Right lobe of liver (tissue), 6 donors: ENCODE measurements around the gene SEPTIN2. TPM values are rescaled to one million over a fixed set of nuclear protein-coding genes. Genes with fewer than 3 reads are reported as not detected.
A peak's percentile ranks its signal among the peaks of the same experiment; 100 is the strongest.

Experiments used
- ATAC-seq, 4 donors: fragments of 200-7000 bp; cut with Tn5 transposase; one replicate each; pipeline ENCODE4 v1.9.1; 2020; ENCODE audit warnings: mild to moderate bottlenecking in 4 of 4, moderate library complexity in 4 of 4
- DNase-seq, 3 donors: peaks; one replicate each; pipeline ENCODE4 v3.0.0-alpha.2; 2020
- H3K27ac ChIP-seq, 3 donors: fragments of 200-600 bp; one replicate each; pipeline ENCODE4 v1.8.0; 2022
- H3K27me3 ChIP-seq, 2 donors: fragments of 200-600 bp; one replicate each; pipeline ENCODE4 v1.8.0; 2022
- H3K36me3 ChIP-seq, 4 donors: fragments of 200-600 bp; sonication (generic) in 1 of 4; one replicate each; pipeline versions ENCODE4 v1.5.1 to v1.8.0; 2017 to 2022; ENCODE audit warnings: control low read depth in 1 of 4
- H3K4me1 ChIP-seq, 4 donors: fragments of 200-600 bp; sonication (generic) in 1 of 4; one replicate each; pipeline versions ENCODE4 v1.5.1 to v1.8.0; 2017 to 2022; ENCODE audit warnings: control low read depth in 1 of 4
- H3K4me3 ChIP-seq, 3 donors: fragments of 200-600 bp; one replicate each; pipeline ENCODE4 v1.8.0; 2022
- H3K9me3 ChIP-seq, 4 donors: fragments of 200-600 bp; sonication (generic) in 1 of 4; one replicate each; pipeline versions ENCODE4 v1.5.1 to v1.8.0; 2017 to 2022; ENCODE audit warnings: control low read depth in 1 of 4
- CTCF ChIP-seq, 4 donors: fragments of 200-600 bp in 3 of 4; fragments of 450-650 bp in 1 of 4; IDR thresholded peaks; one replicate each; pipeline versions ENCODE4 v1.5.1 to v1.8.0; 2016 to 2022; ENCODE audit warnings: antibody characterized with exemption in 4 of 4, mild to moderate bottlenecking in 2 of 4
- POLR2A ChIP-seq: fragments of 450-650 bp; IDR thresholded peaks from one replicate; pipeline ENCODE4 v1.6.1; 2017; ENCODE audit warnings: antibody characterized with exemption, mild to moderate bottlenecking
- WGBS: methylation state at CpG from one replicate; pipeline ENCODE4 v1.1.6; 2018; ENCODE audit warnings: low coverage, low lambda C conversion rate; ENCODE audit not compliant: insufficient coverage; ENCODE audit errors: missing lambda C conversion rate; 5-methylcytosine and 5-hydroxymethylcytosine counted together
- intact Hi-C, 2 donors: fragments of 100-400 bp; cut with DNase I; formaldehyde crosslinking; loops; one replicate each; pipeline versions ENCODE4 v1.11.2 to v1.14.1; 2022
- total RNA-seq, 6 experiments: library from RNA; depleted of rRNA in 2 of 6; stranded (reverse); fragments of >200 nt in 2 of 6; fragmentation: NEBNext Ultra II Directional in 3 of 6; extraction: Animal tissue kit (Norgen Biotek cat#: 25700) in 3 of 6; gene quantifications; one replicate each; pipeline versions ENCODE4 v1.1.0 to v1.2.4, GENCODE V29; 2016 to 2023
- donor health status: DM: no; HTN: yes; CAD: no.
- donor health status: DM: no; HTN: no; CAD: no.
- donor health status: DM: no; HTN: no; CAD: no.
- donor health status: DM: no; HTN: yes; CAD: no.
- donor health status: DM: no; HTN: yes; CAD: no.

The SEPTIN2 gene
- total RNA-seq, 6 experiments from 2014 or later: 66.6 to 97.9 (median 86.2) TPM

- no peak for TF ChIP-seq CTCF (IDR thresholded peaks at IDR 0.05)
- no peak for TF ChIP-seq POLR2A
- peak in 3 of 4 donors; percentile 33 to 47 (median 43) for ATAC-seq
- Histone ChIP-seq H3K27ac (peak overlapping the region in 1 of 3 donors; percentile 29), H3K4me3 (no peak overlapping the region), H3K27me3 (no peaks in the 10 kb centered on the region), H3K36me3 (peaks cover 0 to 3% (median 0%) of the 10 kb centered on the region in 4 donors), H3K4me1 (peaks cover 0 to 67% (median 22%) of the 10 kb centered on the region in 4 donors), H3K9me3 (no peaks in the 10 kb centered on the region)
- WGBS: 51% methylated on average over 14 of the region's 18 CpGs
- no peak for DNase-seq
- intact Hi-C loops: no loop called here
Observed at GRCh38 chr2:241308832-241309500, 6.8 kb upstream of the SEPTIN2 start.

DNA sequence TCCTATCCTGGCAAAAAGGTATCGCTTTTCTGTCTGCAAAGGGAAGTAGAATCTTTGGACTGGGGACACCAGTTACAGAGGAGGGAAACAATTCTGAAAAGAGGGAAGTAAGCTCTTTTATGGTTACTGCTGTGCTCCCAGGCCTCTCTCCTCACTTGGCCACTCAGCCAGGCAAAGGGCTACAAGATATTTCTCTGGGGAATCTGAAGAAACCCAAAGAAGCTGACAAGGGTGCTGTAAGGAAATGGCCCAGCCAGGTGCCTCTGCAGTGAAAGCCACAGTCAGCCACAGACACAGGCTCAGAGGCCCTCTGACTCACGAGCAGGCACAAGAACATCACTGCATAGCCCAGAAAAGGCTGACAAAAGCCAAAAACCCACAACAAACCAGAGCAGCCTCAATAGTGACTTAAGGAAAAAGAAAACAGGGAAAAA is 6.0 kb upstream of the SEPTIN2 start:
- ATAC-seq (peak; percentile 28 to 53 (median 48)), DNase-seq (no peak)
- H3K27me3 ChIP-seq: no peaks in the 10 kb centered on the region
- peaks cover 0 to 64% (median 20%) of the 10 kb centered on the region in 4 donors for H3K4me1 ChIP-seq
- WGBS: 36% methylated on average over 2 of the region's 2 CpGs
- no peak overlapping the region for H3K4me3 ChIP-seq
- TF ChIP-seq CTCF (IDR thresholded peaks at IDR 0.05) (no peak), POLR2A (no peak)
- peak overlapping the region in 1 of 3 donors; percentile 29 for H3K27ac ChIP-seq
- no peaks in the 10 kb centered on the region for H3K9me3 ChIP-seq
- H3K36me3 ChIP-seq: peaks cover 0 to 3% (median 0%) of the 10 kb centered on the region in 4 donors
- intact Hi-C loops: no loop called here

DNA sequence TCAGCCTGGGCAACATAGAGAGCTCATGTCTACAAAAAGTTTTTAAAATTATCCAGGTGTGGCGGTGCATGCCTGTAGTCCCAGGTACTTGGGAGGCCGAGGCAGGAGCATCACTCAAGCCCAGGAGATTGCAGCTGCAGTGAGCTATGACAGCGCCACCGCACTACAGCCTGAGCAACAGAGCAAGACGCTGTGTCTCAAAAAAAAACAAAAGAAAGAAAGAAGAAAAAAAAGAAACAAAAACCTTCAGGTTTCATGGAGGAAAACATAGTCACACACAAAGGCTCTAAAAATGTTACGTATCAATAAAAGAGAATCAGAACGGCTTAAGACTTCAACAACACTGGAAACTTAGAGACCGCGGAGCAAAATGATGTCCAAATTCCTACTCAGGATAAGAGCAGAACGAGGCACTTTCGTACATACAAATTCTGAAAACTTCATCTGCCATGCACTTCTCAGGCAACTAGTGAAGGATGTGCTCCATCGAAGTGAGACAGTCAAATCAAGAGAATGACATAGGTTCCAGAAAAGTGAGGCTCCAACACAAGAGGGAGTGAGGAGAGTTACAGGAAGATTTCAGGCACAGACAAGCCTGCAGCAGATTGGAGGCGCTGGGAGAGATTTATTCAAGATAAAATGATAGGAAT is 4.7 kb upstream of the SEPTIN2 start:
- Histone ChIP-seq H3K9me3 (no peaks in the 10 kb centered on the region), H3K27ac (no peak overlapping the region), H3K36me3 (no peaks in the 10 kb centered on the region), H3K4me1 (peaks cover 0 to 60% (median 20%) of the 10 kb centered on the region in 4 donors), H3K4me3 (no peak overlapping the region), H3K27me3 (no peaks in the 10 kb centered on the region)
- TF ChIP-seq CTCF (IDR thresholded peaks at IDR 0.05): no peak
- no peak for TF ChIP-seq POLR2A
- intact Hi-C loops: no loop called here
- WGBS: 89% methylated on average over 10 of the region's 13 CpGs
- ATAC-seq: no peak
- no peak for DNase-seq

GRCh38 chr2:241312082-241312481 is 3.6 kb upstream of the SEPTIN2 start:
- 73% methylated on average over 4 of the region's 4 CpGs for WGBS
- H3K4me1 ChIP-seq: peaks cover 0 to 62% (median 20%) of the 10 kb centered on the region in 4 donors

More at GRCh38 chr2:241312082-241312481, 3.6 kb upstream of the SEPTIN2 start:
- no peaks in the 10 kb centered on the region for H3K27me3 ChIP-seq
- no peak overlapping the region for H3K4me3 ChIP-seq
- intact Hi-C loops: no loop called here
- no peak for DNase-seq
- no peaks in the 10 kb centered on the region for H3K36me3 ChIP-seq
- ATAC-seq: no peak
- no peak overlapping the region for H3K27ac ChIP-seq
- H3K9me3 ChIP-seq: no peaks in the 10 kb centered on the region
- TF ChIP-seq CTCF (IDR thresholded peaks at IDR 0.05) (no peak), POLR2A (no peak)
